ENCODE measurements around the gene ZNF662.

Gene ZNF662

GRCh38 chr3:42906070-42906847, at the start of gene ZNF662:
Gene ZNF662 (plus strand): TSS chr3:42906142. CDS start chr3:42908115, 1,973 bp downstream.
- no peak for TF ChIP-seq CTCF (IDR thresholded peaks at IDR 0.05; ENCODE audit: extremely low read depth, insufficient read depth, missing control alignments)
- in situ Hi-C loops (cut with MboI; ENCODE audit: low pct_unique_long_range_greater_than_20kb, low sequenced_read_pairs, unreplicated experiment): no loop called here
- no peak for DNase-seq (ENCODE audit: low spot score)

DNA sequence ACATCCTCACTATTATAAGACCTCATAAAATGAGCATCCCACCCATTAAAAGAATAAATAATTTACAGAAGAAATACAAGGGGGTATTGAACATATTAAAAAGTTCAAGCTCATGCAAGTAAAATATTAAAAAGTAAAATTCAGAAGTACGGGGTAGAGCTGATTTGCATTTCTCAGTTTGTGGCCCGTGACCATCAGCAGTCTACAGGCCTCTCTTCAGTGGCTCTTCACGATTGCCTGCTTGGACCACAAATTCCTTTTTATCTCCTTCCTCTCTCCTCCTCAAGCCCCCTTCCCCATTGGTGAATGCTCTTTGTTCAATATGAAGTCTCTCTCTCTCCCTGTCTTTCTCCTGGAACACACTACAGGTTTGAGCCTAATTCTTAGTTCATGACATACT, 49.4 kb upstream of the ZNF662 start:
- DNase-seq (ENCODE audit: low spot score): no peak
- in situ Hi-C loops (cut with MboI; ENCODE audit: low pct_unique_long_range_greater_than_20kb, low sequenced_read_pairs, unreplicated experiment): no loop called here
- TF ChIP-seq CTCF (IDR thresholded peaks at IDR 0.05; ENCODE audit: extremely low read depth, insufficient read depth, missing control alignments): no peak

- in situ Hi-C loops (cut with MboI; ENCODE audit: low pct_unique_long_range_greater_than_20kb, low sequenced_read_pairs, unreplicated experiment): no loop called here
- no peak for DNase-seq (ENCODE audit: low spot score)
- no peak for TF ChIP-seq CTCF (IDR thresholded peaks at IDR 0.05; ENCODE audit: extremely low read depth, insufficient read depth, missing control alignments)
These were observed 41.5 kb upstream of the ZNF662 start for GRCh38 chr3:42864321-42864950.

DNA sequence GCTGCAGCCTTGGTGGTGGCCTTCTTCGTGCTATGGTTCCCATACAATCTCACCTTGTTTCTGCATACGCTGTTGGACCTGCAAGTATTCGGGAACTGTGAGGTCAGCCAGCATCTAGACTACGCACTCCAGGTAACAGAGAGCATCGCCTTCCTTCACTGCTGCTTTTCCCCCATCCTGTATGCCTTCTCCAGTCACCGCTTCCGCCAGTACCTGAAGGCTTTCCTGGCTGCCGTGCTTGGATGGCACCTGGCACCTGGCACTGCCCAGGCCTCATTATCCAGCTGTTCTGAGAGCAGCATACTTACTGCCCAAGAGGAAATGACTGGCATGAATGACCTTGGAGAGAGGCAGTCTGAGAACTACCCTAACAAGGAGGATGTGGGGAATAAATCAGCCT, 40.7 kb upstream of the ZNF662 start:
- in situ Hi-C loops (cut with MboI; ENCODE audit: low pct_unique_long_range_greater_than_20kb, low sequenced_read_pairs, unreplicated experiment): no loop called here
- no peak for TF ChIP-seq CTCF (IDR thresholded peaks at IDR 0.05; ENCODE audit: extremely low read depth, insufficient read depth, missing control alignments)
- DNase-seq (ENCODE audit: low spot score): no peak

- no peak for DNase-seq (ENCODE audit: low spot score)
- in situ Hi-C loops (cut with MboI; ENCODE audit: low pct_unique_long_range_greater_than_20kb, low sequenced_read_pairs, unreplicated experiment): no loop called here
These were observed 38.8 kb upstream of the ZNF662 start for GRCh38 chr3:42867138-42867537.

DNA sequence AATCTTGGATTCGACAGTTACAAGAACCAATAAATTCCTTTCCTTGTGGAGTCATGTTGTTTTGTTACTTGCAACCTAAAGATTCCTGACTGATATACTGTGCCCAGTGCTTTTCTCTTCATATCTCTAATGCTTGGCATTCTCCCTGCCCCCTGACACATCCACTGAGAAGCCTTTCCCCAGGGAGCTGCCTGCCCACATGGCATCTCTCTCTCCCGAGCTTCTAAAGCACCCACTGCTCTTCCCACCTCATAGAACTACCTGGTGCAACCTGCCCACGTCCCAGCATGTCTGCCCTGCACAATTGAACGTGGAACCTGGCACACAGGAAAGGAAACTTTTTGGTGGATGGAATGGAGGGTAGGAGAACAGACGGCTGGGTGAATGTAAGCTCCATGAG, 37.1 kb upstream of the ZNF662 start:
- no peak for DNase-seq (ENCODE audit: low spot score)
- TF ChIP-seq CTCF (IDR thresholded peaks at IDR 0.05; ENCODE audit: extremely low read depth, insufficient read depth, missing control alignments): no peak
- in situ Hi-C loops (cut with MboI; ENCODE audit: low pct_unique_long_range_greater_than_20kb, low sequenced_read_pairs, unreplicated experiment): no loop called here

More at GRCh38 chr3:42867138-42867537, 38.8 kb upstream of the ZNF662 start:
- TF ChIP-seq CTCF (IDR thresholded peaks at IDR 0.05; ENCODE audit: extremely low read depth, insufficient read depth, missing control alignments): no peak
